ENCODE data around the gene ESRRB. TPM values are rescaled to one million over a fixed set of nuclear protein-coding genes. Genes with fewer than 3 reads are reported as not detected.

The ESRRB gene
- total RNA-seq, 4 donors from 2014 or later: 0.27 TPM; not detected in 3

GRCh38 chr14:76390621-76391020 is 14.7 kb downstream of the ESRRB start:
- TF ChIP-seq POLR2AphosphoS5 (IDR thresholded peaks at IDR 0.05): no peak
- Histone ChIP-seq H3K9me3 (no peaks in the 10 kb centered on the region), H3K4me3 (no peak overlapping the region), H3K27me3 (peaks cover 21% of the 10 kb centered on the region), H3K4me1 (no peaks in the 10 kb centered on the region), H3K36me3 (no peaks in the 10 kb centered on the region), H3K27ac (no peak overlapping the region)
- in situ Hi-C loops (cut with MboI; ENCODE audit: low pct_ligation_motif_present in 1 of 4, low pct_unique_long_range_greater_than_20kb in 1 of 4, low sequenced_read_pairs in 3 of 4): no loop called here
- no peak for DNase-seq
- intact Hi-C loops (cut with DNase I; ENCODE audit: low total_unique reads): no loop called here
- 93 to 95% methylated on average over 5 to 7 of the region's 7 CpGs for WGBS, 2 donors (ENCODE audit: low coverage in 1 of 2)

- Histone ChIP-seq H3K27me3 (peaks cover 10% of the 10 kb centered on the region), H3K4me1 (no peaks in the 10 kb centered on the region), H3K9me3 (no peaks in the 10 kb centered on the region), H3K36me3 (no peaks in the 10 kb centered on the region), H3K4me3 (no peak overlapping the region), H3K27ac (no peak overlapping the region)
- no peak for DNase-seq
- TF ChIP-seq CTCF (IDR thresholded peaks at IDR 0.05) (no peak), EP300 (IDR thresholded peaks at IDR 0.05; ENCODE audit: low read depth) (no peak), POLR2A (IDR thresholded peaks at IDR 0.05) (no peak), POLR2AphosphoS5 (IDR thresholded peaks at IDR 0.05) (no peak)
- in situ Hi-C loops (cut with MboI; ENCODE audit: low pct_ligation_motif_present in 1 of 4, low pct_unique_long_range_greater_than_20kb in 1 of 4, low sequenced_read_pairs in 3 of 4): no loop called here
- WGBS, 2 donors (ENCODE audit: low coverage in 1 of 2): 72% methylated on average over 12 of the region's 12 CpGs; no CpG with 5 or more reads in 1 of the 2 donors
- intact Hi-C loops (cut with DNase I; ENCODE audit: low total_unique reads): no loop called here
These were observed 16.2 kb downstream of the ESRRB start for GRCh38 chr14:76391981-76392690.

GRCh38 chr14:76394569-76394968 is 18.6 kb downstream of the ESRRB start:
- no peak overlapping the region for H3K4me3 ChIP-seq
- TF ChIP-seq POLR2A (IDR thresholded peaks at IDR 0.05) (no peak), POLR2AphosphoS5 (IDR thresholded peaks at IDR 0.05) (no peak), CTCF (IDR thresholded peaks at IDR 0.05) (no peak), EP300 (IDR thresholded peaks at IDR 0.05; ENCODE audit: low read depth) (no peak)
- H3K9me3 ChIP-seq: no peaks in the 10 kb centered on the region
- no peak overlapping the region for H3K27ac ChIP-seq
- WGBS, 2 donors (ENCODE audit: low coverage in 1 of 2): 73 to 89% methylated on average over 3 to 5 of the region's 5 CpGs
- no peaks in the 10 kb centered on the region for H3K36me3 ChIP-seq
- peaks cover 7% of the 10 kb centered on the region for H3K27me3 ChIP-seq
- in situ Hi-C loops (cut with MboI; ENCODE audit: low pct_ligation_motif_present in 1 of 4, low pct_unique_long_range_greater_than_20kb in 1 of 4, low sequenced_read_pairs in 3 of 4) (no loop called here), intact Hi-C loops (cut with DNase I; ENCODE audit: low total_unique reads) (no loop called here)
- DNase-seq: no peak
- H3K4me1 ChIP-seq: no peaks in the 10 kb centered on the region

GRCh38 chr14:76395161-76395560 is 19.2 kb downstream of the ESRRB start:
- Histone ChIP-seq H3K36me3 (no peaks in the 10 kb centered on the region), H3K27ac (no peak overlapping the region), H3K9me3 (no peaks in the 10 kb centered on the region), H3K27me3 (peaks cover 7% of the 10 kb centered on the region), H3K4me3 (no peak overlapping the region), H3K4me1 (no peaks in the 10 kb centered on the region)
- WGBS, 2 donors (ENCODE audit: low coverage in 1 of 2): 89% methylated on average over 7 of the region's 8 CpGs; no CpG with 5 or more reads in 1 of the 2 donors
- no peak for TF ChIP-seq EP300 (IDR thresholded peaks at IDR 0.05; ENCODE audit: low read depth)
- intact Hi-C loops (cut with DNase I; ENCODE audit: low total_unique reads) (no loop called here), in situ Hi-C loops (cut with MboI; ENCODE audit: low pct_ligation_motif_present in 1 of 4, low pct_unique_long_range_greater_than_20kb in 1 of 4, low sequenced_read_pairs in 3 of 4) (no loop called here)
- no peak for DNase-seq

DNA sequence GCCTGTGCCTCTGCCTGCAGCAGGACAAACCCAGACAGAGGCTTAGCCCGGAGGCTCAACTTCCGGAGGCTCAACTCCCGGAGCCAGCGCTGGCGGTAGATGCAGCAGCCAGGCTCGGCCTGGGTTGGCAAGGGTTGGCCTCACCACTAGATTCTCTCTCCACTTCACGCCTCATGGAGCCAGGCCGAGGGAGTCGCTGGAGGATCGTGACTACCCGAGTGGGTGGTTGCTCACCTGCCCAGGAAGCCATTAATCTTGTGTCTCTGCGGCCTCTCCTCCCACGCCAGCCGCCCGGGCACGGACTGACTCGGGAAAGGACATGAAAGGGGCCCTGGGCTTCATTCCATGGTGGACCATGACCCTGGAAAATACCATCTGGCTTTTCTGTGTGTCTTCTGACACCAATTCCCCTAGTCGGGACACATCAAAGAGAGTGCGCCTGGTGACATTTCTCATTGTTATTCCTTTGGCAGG is 20.8 kb downstream of the ESRRB start:
- in situ Hi-C loops (cut with MboI; ENCODE audit: low pct_ligation_motif_present in 1 of 4, low pct_unique_long_range_greater_than_20kb in 1 of 4, low sequenced_read_pairs in 3 of 4) (no loop called here), intact Hi-C loops (cut with DNase I; ENCODE audit: low total_unique reads) (no loop called here)
- no peak overlapping the region for H3K27ac ChIP-seq
- 63% methylated on average over 18 of the region's 19 CpGs; no CpG with 5 or more reads in 1 of the 2 donors for WGBS, 2 donors (ENCODE audit: low coverage in 1 of 2)
- no peaks in the 10 kb centered on the region for H3K4me1 ChIP-seq
- TF ChIP-seq CTCF (IDR thresholded peaks at IDR 0.05) (no peak), EP300 (IDR thresholded peaks at IDR 0.05; ENCODE audit: low read depth) (no peak), POLR2A (IDR thresholded peaks at IDR 0.05) (no peak), POLR2AphosphoS5 (IDR thresholded peaks at IDR 0.05) (no peak)
- DNase-seq: no peak
- no peaks in the 10 kb centered on the region for H3K36me3 ChIP-seq
- H3K9me3 ChIP-seq: no peaks in the 10 kb centered on the region
- H3K27me3 ChIP-seq: peaks cover 7% of the 10 kb centered on the region
- H3K4me3 ChIP-seq: no peak overlapping the region

Measured in transverse colon (tissue), 4 donors.